Vagina (tissue), 2 donors: Measurements from ENCODE around the gene PGRMC2. TPM values are rescaled to one million over a fixed set of nuclear protein-coding genes. Genes with fewer than 3 reads are reported as not detected.

Experiments used
- DNase-seq, 2 donors: peaks; one replicate each; pipeline ENCODE4 v3.0.0-alpha.2; 2017; ENCODE audit errors: extremely low spot score in 2 of 2
- H3K27ac ChIP-seq: fragments of 200-600 bp; sonication (generic); one replicate; pipeline ENCODE4 v1.5.1; 2019
- H3K27me3 ChIP-seq: fragments of 200-600 bp; sonication (generic); one replicate; pipeline ENCODE4 v1.5.1; 2019
- H3K36me3 ChIP-seq, 2 donors: fragments of 200-600 bp; sonication (generic); one replicate each; pipeline ENCODE4 v1.5.1; 2017 to 2019
- H3K4me1 ChIP-seq: fragments of 200-600 bp; sonication (generic); one replicate; pipeline ENCODE4 v1.5.1; 2019
- H3K4me3 ChIP-seq, 2 donors: fragments of 200-600 bp; sonication (generic); 1 replicate in 1 of 2; 2 replicates in 1 of 2; pipeline ENCODE4 v1.5.1; 2016 to 2019
- H3K9me3 ChIP-seq: fragments of 200-600 bp; sonication (generic); one replicate; pipeline ENCODE4 v1.5.1; 2019
- POLR2A ChIP-seq, 2 donors: fragments of 450-650 bp; IDR thresholded peaks; one replicate each; pipeline ENCODE4 v1.6.1; 2017; ENCODE audit warnings: antibody characterized with exemption in 2 of 2, mild to moderate bottlenecking in 2 of 2, moderate library complexity in 2 of 2
- POLR2AphosphoS5 ChIP-seq, 2 donors: sonication (generic); formaldehyde crosslinking; IDR thresholded peaks; one replicate each; pipeline ENCODE4 v1.9.0; 2017; ENCODE audit warnings: antibody characterized with exemption in 2 of 2, mild to moderate bottlenecking in 2 of 2, low read depth in 1 of 2; ENCODE audit not compliant: insufficient read depth in 1 of 2
- intact Hi-C: fragments of 100-400 bp; cut with DNase I; formaldehyde crosslinking; loops from one replicate; pipeline ENCODE4 v1.15.1; 2023
- total RNA-seq: library from RNA; depleted of rRNA; stranded (reverse); fragments of >200 nt; gene quantifications from one replicate; pipeline ENCODE4 v1.2.3, GENCODE V29; 2016
- TF ChIP-seq, protein P1 (sequence below), 3 experiments: fragments of 450-650 bp in 2 of 3; fragments of 200-600 bp in 1 of 3; sonication (generic) in 1 of 3; IDR thresholded peaks; one replicate each; pipeline ENCODE4 v1.5.1; 2017 to 2019; ENCODE audit warnings: antibody characterized with exemption in 3 of 3, mild to moderate bottlenecking in 2 of 3, moderate library complexity in 2 of 3

Gene PGRMC2
- total RNA-seq, 1 donor from 2014 or later, result 27.7 TPM

GRCh38 chr4:128332081-128332480, 44.5 kb upstream of the PGRMC2 start:
- Histone ChIP-seq H3K4me1 (no peaks in the 10 kb centered on the region), H3K4me3 (no peak overlapping the region), H3K36me3 (no peaks in the 10 kb centered on the region), H3K9me3 (no peaks in the 10 kb centered on the region), H3K27ac (no peak overlapping the region), H3K27me3 (no peaks in the 10 kb centered on the region)
- intact Hi-C loops, result no loop called here
- no peak for DNase-seq
- TF ChIP-seq, protein P1, sequence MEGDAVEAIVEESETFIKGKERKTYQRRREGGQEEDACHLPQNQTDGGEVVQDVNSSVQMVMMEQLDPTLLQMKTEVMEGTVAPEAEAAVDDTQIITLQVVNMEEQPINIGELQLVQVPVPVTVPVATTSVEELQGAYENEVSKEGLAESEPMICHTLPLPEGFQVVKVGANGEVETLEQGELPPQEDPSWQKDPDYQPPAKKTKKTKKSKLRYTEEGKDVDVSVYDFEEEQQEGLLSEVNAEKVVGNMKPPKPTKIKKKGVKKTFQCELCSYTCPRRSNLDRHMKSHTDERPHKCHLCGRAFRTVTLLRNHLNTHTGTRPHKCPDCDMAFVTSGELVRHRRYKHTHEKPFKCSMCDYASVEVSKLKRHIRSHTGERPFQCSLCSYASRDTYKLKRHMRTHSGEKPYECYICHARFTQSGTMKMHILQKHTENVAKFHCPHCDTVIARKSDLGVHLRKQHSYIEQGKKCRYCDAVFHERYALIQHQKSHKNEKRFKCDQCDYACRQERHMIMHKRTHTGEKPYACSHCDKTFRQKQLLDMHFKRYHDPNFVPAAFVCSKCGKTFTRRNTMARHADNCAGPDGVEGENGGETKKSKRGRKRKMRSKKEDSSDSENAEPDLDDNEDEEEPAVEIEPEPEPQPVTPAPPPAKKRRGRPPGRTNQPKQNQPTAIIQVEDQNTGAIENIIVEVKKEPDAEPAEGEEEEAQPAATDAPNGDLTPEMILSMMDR (IDR thresholded peaks at IDR 0.05), result no peak
- TF ChIP-seq POLR2AphosphoS5 (IDR thresholded peaks at IDR 0.05; ENCODE audit: insufficient read depth in 1 of 2, low read depth in 1 of 2), result no peak
- no peak for TF ChIP-seq POLR2A (IDR thresholded peaks at IDR 0.05)

DNA sequence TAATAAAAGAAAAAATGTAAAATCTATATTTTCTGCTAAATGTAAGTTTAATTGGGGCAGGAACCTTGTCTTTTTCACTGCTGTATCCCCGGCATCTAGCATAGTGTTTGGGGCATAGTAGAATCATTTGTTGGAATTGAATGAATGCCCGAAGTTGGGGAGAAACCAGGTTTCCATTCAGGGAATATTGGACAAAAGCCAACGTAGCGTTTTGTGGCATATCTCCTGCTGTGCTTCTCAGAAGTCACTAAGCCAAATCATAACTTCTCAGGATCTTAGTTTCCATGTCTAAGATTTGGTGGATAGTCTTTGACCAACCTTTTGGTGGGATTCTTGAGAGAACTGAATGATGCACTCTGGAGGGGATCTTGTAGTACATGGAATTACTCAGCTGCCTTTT, 42.0 kb upstream of the PGRMC2 start:
- intact Hi-C loops, result no loop called here

DNA sequence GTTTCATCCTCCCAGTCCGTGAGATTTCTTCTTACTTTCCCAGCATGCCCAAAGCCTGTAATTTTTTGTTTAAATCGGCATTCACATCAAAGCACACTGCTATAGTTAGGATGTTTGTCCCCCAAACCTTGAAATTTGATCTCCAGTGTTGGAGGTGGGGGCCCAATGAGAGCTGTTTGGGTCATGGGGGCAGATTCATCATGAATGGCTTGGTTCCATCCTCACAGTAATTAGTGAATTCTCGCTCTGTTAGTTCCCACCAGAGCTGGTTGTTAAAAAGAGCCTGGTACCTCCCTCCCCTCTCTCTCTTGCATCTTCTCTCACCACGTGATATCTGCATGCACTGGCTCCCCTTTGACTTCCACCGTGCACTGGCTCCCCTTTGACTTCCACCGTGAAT, 40.5 kb upstream of the PGRMC2 start:
- intact Hi-C loops, result no loop called here
- no peak overlapping the region for H3K4me3 ChIP-seq
- TF ChIP-seq POLR2AphosphoS5 (IDR thresholded peaks at IDR 0.05; ENCODE audit: insufficient read depth in 1 of 2, low read depth in 1 of 2) (no peak), POLR2A (IDR thresholded peaks at IDR 0.05) (no peak)
- TF ChIP-seq, protein P1 (IDR thresholded peaks at IDR 0.05), result no peak
- no peaks in the 10 kb centered on the region for H3K27me3 ChIP-seq
- H3K9me3 ChIP-seq, result no peaks in the 10 kb centered on the region
- H3K36me3 ChIP-seq, result no peaks in the 10 kb centered on the region
- no peaks in the 10 kb centered on the region for H3K4me1 ChIP-seq
- H3K27ac ChIP-seq, result no peak overlapping the region
- no peak for DNase-seq

More for the DNA sequence above, 42.0 kb upstream of the PGRMC2 start:
- Histone ChIP-seq H3K36me3 (no peaks in the 10 kb centered on the region), H3K27me3 (no peaks in the 10 kb centered on the region), H3K9me3 (no peaks in the 10 kb centered on the region), H3K4me1 (no peaks in the 10 kb centered on the region), H3K4me3 (no peak overlapping the region), H3K27ac (no peak overlapping the region)
- TF ChIP-seq POLR2A (IDR thresholded peaks at IDR 0.05), result no peak
- TF ChIP-seq, protein P1 (IDR thresholded peaks at IDR 0.05), result no peak
- TF ChIP-seq POLR2AphosphoS5 (IDR thresholded peaks at IDR 0.05; ENCODE audit: insufficient read depth in 1 of 2, low read depth in 1 of 2), result no peak
- no peak for DNase-seq

DNA sequence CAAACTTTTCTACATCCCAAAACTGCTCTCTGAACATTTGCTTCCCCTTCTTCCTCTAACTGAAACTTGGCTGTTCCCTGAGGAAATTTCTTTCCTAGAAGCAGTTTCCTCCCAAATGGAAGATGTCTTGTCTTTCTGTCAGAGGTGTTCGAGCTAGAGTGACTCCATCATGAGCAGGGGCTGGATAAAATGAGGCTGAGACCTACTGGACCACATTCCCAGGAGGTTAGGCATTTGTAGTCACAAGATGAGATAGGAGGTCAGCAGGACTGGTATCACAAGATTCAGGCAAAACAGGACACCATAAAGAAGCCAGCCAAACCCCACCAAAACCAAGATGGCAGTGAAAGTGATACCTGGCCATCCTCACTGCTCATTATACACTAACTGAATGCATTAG, 35.8 kb upstream of the PGRMC2 start:
- Histone ChIP-seq H3K27ac (no peak overlapping the region), H3K4me1 (no peaks in the 10 kb centered on the region)

GRCh38 chr4:128322986-128323385, 35.4 kb upstream of the PGRMC2 start:
- intact Hi-C loops, result no loop called here
- H3K36me3 ChIP-seq, result no peaks in the 10 kb centered on the region
- no peaks in the 10 kb centered on the region for H3K27me3 ChIP-seq
- H3K4me3 ChIP-seq, result no peak overlapping the region
- no peak for DNase-seq
- H3K9me3 ChIP-seq, result no peaks in the 10 kb centered on the region
- TF ChIP-seq, protein P1 (IDR thresholded peaks at IDR 0.05), result no peak
- TF ChIP-seq POLR2A (IDR thresholded peaks at IDR 0.05), result no peak
- no peak for TF ChIP-seq POLR2AphosphoS5 (IDR thresholded peaks at IDR 0.05; ENCODE audit: insufficient read depth in 1 of 2, low read depth in 1 of 2)
- H3K4me1 ChIP-seq, result no peaks in the 10 kb centered on the region
- H3K27ac ChIP-seq, result no peak overlapping the region

More for the DNA sequence above, 35.8 kb upstream of the PGRMC2 start:
- intact Hi-C loops, result no loop called here
- H3K4me3 ChIP-seq, result no peak overlapping the region
- TF ChIP-seq POLR2A (IDR thresholded peaks at IDR 0.05), result no peak
- no peak for TF ChIP-seq POLR2AphosphoS5 (IDR thresholded peaks at IDR 0.05; ENCODE audit: insufficient read depth in 1 of 2, low read depth in 1 of 2)
- TF ChIP-seq, protein P1 (IDR thresholded peaks at IDR 0.05), result no peak
- H3K9me3 ChIP-seq, result no peaks in the 10 kb centered on the region
- no peaks in the 10 kb centered on the region for H3K27me3 ChIP-seq
- no peak for DNase-seq
- no peaks in the 10 kb centered on the region for H3K36me3 ChIP-seq
